ENCODE measurements around the gene WDR18. TPM values are rescaled to one million over a fixed set of nuclear protein-coding genes. Genes with fewer than 3 reads are reported as not detected.

The WDR18 gene, protein sequence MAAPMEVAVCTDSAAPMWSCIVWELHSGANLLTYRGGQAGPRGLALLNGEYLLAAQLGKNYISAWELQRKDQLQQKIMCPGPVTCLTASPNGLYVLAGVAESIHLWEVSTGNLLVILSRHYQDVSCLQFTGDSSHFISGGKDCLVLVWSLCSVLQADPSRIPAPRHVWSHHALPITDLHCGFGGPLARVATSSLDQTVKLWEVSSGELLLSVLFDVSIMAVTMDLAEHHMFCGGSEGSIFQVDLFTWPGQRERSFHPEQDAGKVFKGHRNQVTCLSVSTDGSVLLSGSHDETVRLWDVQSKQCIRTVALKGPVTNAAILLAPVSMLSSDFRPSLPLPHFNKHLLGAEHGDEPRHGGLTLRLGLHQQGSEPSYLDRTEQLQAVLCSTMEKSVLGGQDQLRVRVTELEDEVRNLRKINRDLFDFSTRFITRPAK
- 10 to 100 TPM; 71.6 to 87.8 TPM for total RNA-seq

- Mint-ChIP-seq H3K27ac (peak within 1 kb of the TSS; percentile 86), H3K27me3 (no peaks in the 10 kb centered on the region), H3K4me3 (peak within 1 kb of the TSS; percentile 91), H3K9me3 (ENCODE audit: low read depth) (no peaks in the 10 kb centered on the region), H3K4me1 (peaks cover 14% of the 10 kb centered on the region), H3K36me3 (ENCODE audit: low read depth) (peaks cover 7% of the 10 kb centered on the region)
- ChIA-PET POLR2A (interaction anchor here (0.7 to 1.4 kb wide), 5 partner anchors 37 to 178 kb away, joined by 3 to 6 read pairs (median 4); partner anchors contain the start of gene RNU6-2), CTCF (interaction anchor here (0.6 to 3.8 kb wide), 20 partner anchors 12 to 363 kb away, joined by 3 to 26 read pairs (median 4); partner anchors contain the start of genes MED16 and RNU6-9)
- ATAC-seq (peak; percentile 92), DNase-seq (peak; percentile 95)
- intact Hi-C loops (cut with DNase I, micrococcal nuclease) = loop anchor here (1.0 to 5.0 kb wide), 8 partner anchors 37 to 304 kb away; partner anchors contain the start of genes MED16 (in 1 of the 2), PTBP1 (in 1 of the 2), RNU6-2 (in 1 of the 2) and RNU6-9 (in 1 of the 2)
Observed at GRCh38 chr19:984165-984967, at the start of gene WDR18. WDR18 (plus strand) TSS chr19:984345; CDS start chr19:984354, 9 bp downstream.

DNA sequence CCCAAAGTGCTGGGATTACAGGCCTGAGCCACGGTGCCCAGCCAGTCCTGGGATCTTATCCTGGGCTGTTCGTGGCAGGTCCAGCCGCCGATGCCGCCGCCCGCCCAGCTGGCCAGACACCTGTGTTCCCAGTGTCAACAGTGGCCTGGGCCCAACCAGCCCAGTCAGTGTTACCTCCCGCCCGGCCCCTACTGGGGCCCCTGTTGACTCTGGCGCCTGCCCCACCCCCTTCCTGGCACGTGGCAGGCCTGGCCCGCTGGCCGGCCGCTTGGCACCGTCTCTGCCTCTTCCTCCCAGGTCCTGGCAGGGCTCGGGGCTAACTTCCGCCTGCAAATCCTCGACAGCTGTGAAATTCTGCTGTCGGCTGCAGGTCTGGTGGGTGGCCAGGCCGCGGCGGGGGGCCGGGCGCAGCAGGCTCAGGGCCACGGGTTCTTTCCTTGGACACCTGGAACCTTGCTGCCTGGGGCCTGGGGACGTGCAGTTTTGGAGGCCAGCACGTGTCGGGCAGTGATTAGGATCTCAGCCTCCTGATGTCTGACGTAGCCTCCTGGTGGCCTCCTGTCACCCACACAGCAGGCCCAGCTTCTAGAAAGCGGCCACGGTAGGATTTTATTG, 49.2 kb upstream of the WDR18 start:
- peaks cover 6% of the 10 kb centered on the region for H3K36me3 Mint-ChIP-seq (ENCODE audit: low read depth)
- POLR2A ChIA-PET = no interaction called here
- H3K9me3 Mint-ChIP-seq (ENCODE audit: low read depth) = no peaks in the 10 kb centered on the region
- peaks cover 25% of the 10 kb centered on the region for H3K4me1 Mint-ChIP-seq
- no peak for ATAC-seq
- H3K27ac Mint-ChIP-seq = no peak overlapping the region
- intact Hi-C loops (cut with DNase I, micrococcal nuclease) = no loop called here
- CTCF ChIA-PET = interaction anchor here (0.7 to 0.8 kb wide), 2 partner anchors 12 to 329 kb away, joined by 3 to 4 read pairs; no protein-coding TSS in a partner anchor
- no peaks in the 10 kb centered on the region for H3K27me3 Mint-ChIP-seq
- DNase-seq = no peak
- H3K4me3 Mint-ChIP-seq = no peak overlapping the region

DNA sequence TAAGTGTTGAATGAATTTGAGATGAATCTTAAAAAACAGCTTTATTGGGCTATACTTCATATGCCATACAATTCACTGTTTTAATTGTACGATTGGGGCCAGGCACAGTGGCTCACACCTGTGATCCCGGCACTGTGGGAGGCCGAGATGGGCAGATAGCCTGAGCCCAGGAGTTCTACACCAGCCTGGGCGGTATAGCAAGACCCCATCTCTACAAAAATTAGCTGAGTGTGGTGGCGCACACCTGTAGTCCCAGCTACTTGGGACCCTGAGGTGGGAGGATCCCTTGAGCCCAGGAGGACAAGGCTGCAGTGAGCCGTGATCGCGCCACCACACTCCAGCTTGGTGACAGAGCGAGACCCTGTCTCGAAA, 48.0 kb upstream of the WDR18 start:
- H3K36me3 Mint-ChIP-seq (ENCODE audit: low read depth) = peaks cover 8% of the 10 kb centered on the region
- ATAC-seq (no peak), DNase-seq (no peak)
- intact Hi-C loops (cut with DNase I, micrococcal nuclease) = no loop called here
- no peak overlapping the region for H3K4me3 Mint-ChIP-seq
- no peaks in the 10 kb centered on the region for H3K9me3 Mint-ChIP-seq (ENCODE audit: low read depth)
- H3K27ac Mint-ChIP-seq = no peak overlapping the region
- CTCF ChIA-PET = interaction anchor here (0.6 to 0.9 kb wide), 4 partner anchors 19 to 343 kb away, joined by 3 to 5 read pairs (median 3); no protein-coding TSS in a partner anchor
- H3K4me1 Mint-ChIP-seq = peaks cover 30% of the 10 kb centered on the region
- H3K27me3 Mint-ChIP-seq = no peaks in the 10 kb centered on the region
- POLR2A ChIA-PET = no interaction called here

DNA sequence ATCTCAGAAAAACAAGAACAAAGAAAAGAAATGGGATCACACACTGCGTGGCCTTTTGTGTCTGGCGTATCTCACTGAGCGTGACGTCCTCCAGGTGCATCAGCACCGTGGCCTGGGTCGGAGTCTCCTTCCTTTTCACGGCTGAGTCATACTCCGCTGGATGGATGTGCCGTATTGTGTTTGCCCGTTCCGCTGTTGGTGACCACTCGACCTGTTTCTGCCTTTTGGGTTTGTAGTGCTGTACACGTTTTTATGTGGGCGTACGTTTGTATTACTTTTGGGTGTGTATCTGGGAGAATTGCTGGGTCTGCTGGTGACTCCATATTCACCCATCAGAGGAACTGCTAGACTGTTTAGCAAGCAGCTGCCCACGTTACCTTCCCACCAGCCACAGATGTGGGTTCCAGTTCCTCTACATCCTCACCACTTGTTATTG, 46.9 kb upstream of the WDR18 start:
- H3K4me3 Mint-ChIP-seq = no peak overlapping the region
- no peaks in the 10 kb centered on the region for H3K9me3 Mint-ChIP-seq (ENCODE audit: low read depth)
- DNase-seq (peak; percentile 72), ATAC-seq (peak; percentile 61)
- intact Hi-C loops (cut with DNase I, micrococcal nuclease) = no loop called here
- POLR2A ChIA-PET = no interaction called here
- no peaks in the 10 kb centered on the region for H3K27me3 Mint-ChIP-seq
- peaks cover 5% of the 10 kb centered on the region for H3K36me3 Mint-ChIP-seq (ENCODE audit: low read depth)
- CTCF ChIA-PET = interaction anchor here (0.6 to 0.7 kb wide), 2 partner anchors 32 to 166 kb away, joined by 3 to 4 read pairs; no protein-coding TSS in a partner anchor
- no peak overlapping the region for H3K27ac Mint-ChIP-seq
- peaks cover 32% of the 10 kb centered on the region for H3K4me1 Mint-ChIP-seq

- ChIA-PET POLR2A (interaction anchor here (0.6 kb wide), 2 partner anchors 19 to 110 kb away, joined by 3 to 6 read pairs; no protein-coding TSS in a partner anchor), CTCF (interaction anchor here (0.7 to 1.6 kb wide), 2 partner anchors 31 to 44 kb away, joined by 3 to 5 read pairs; no protein-coding TSS in a partner anchor)
- Mint-ChIP-seq H3K27ac (no peak overlapping the region), H3K27me3 (no peaks in the 10 kb centered on the region), H3K9me3 (ENCODE audit: low read depth) (no peaks in the 10 kb centered on the region), H3K36me3 (ENCODE audit: low read depth) (peaks cover 5% of the 10 kb centered on the region), H3K4me1 (peaks cover 26% of the 10 kb centered on the region), H3K4me3 (no peak overlapping the region)
- ATAC-seq (no peak), DNase-seq (no peak)
- intact Hi-C loops (cut with DNase I, micrococcal nuclease) = no loop called here
Observed at GRCh38 chr19:938233-938923, 45.8 kb upstream of the WDR18 start.

DNA sequence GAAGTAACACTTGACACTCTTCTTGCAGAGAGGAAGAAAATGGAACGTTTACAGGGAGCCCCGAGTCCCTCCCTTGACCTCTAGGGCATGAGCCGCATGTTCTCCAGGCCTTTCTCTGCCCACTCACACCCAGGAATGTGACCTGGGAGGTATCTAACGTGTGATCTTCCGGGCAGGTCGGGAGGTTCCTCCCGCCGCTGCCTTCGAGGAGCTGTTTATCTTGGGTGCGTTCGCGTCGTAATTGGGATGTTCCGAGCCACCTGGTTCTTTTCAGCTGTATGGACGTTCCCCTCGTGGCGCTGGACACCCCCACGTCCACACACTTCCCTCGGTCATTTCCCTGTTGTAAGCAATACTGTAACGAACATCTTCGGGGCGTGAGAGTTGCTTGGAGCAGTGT, 44.7 kb upstream of the WDR18 start:
- DNase-seq (no peak), ATAC-seq (no peak)
- H3K27me3 Mint-ChIP-seq = no peaks in the 10 kb centered on the region
- H3K27ac Mint-ChIP-seq = no peak overlapping the region
- no peaks in the 10 kb centered on the region for H3K9me3 Mint-ChIP-seq (ENCODE audit: low read depth)
- ChIA-PET POLR2A (no interaction called here), CTCF (no interaction called here)
- peaks cover 26% of the 10 kb centered on the region for H3K4me1 Mint-ChIP-seq
- peaks cover 5% of the 10 kb centered on the region for H3K36me3 Mint-ChIP-seq (ENCODE audit: low read depth)
- intact Hi-C loops (cut with DNase I, micrococcal nuclease) = no loop called here
- H3K4me3 Mint-ChIP-seq = no peak overlapping the region

DNA sequence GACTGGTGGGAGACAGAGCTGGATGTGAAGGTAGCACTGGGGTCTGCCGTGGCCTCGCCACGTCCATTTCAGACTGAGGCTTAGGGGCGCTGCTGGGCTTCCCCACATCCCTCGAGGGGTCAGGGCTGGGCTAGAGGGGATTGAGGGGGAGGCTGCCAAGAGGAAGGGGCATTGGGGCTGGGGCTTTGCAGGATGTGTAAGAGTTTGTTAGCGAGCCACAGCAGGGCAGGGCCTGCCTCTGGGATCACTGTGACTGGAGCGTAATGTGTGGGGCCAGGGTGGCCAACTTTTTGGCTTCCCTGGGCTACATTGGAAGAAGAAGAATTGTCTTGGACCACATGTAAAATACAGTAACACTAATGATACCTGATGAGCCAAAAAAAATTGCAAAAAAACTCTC, 44.2 kb upstream of the WDR18 start:
- Mint-ChIP-seq H3K9me3 (ENCODE audit: low read depth) (no peaks in the 10 kb centered on the region), H3K4me1 (peaks cover 26% of the 10 kb centered on the region), H3K36me3 (ENCODE audit: low read depth) (peaks cover 5% of the 10 kb centered on the region), H3K4me3 (peak overlapping the region; percentile 61), H3K27me3 (no peaks in the 10 kb centered on the region), H3K27ac (peak overlapping the region; percentile 68)
- ChIA-PET POLR2A (no interaction called here), CTCF (no interaction called here)
- intact Hi-C loops (cut with DNase I, micrococcal nuclease) = loop anchor here in 1 of 2 experiments (2.0 kb wide), 1 partner anchor 17 kb away; no protein-coding TSS in a partner anchor
- ATAC-seq (no peak), DNase-seq (no peak)

GRCh38 chr19:940591-941291, 43.4 kb upstream of the WDR18 start:
- Mint-ChIP-seq H3K4me3 (peak overlapping the region; percentile 73), H3K36me3 (ENCODE audit: low read depth) (peaks cover 5% of the 10 kb centered on the region), H3K27ac (no peak overlapping the region), H3K9me3 (ENCODE audit: low read depth) (no peaks in the 10 kb centered on the region), H3K27me3 (no peaks in the 10 kb centered on the region), H3K4me1 (peaks cover 26% of the 10 kb centered on the region)
- peak; percentile 74 for ATAC-seq
- intact Hi-C loops (cut with DNase I, micrococcal nuclease) = loop anchor here in 1 of 2 experiments (2.0 kb wide), 1 partner anchor 16 kb away; no protein-coding TSS in a partner anchor
- POLR2A ChIA-PET = no interaction called here
- DNase-seq = peak; percentile 77
- CTCF ChIA-PET = interaction anchor here (1.0 kb wide), 1 partner anchor 41 kb away, joined by 3 read pairs; no protein-coding TSS in a partner anchor

DNA sequence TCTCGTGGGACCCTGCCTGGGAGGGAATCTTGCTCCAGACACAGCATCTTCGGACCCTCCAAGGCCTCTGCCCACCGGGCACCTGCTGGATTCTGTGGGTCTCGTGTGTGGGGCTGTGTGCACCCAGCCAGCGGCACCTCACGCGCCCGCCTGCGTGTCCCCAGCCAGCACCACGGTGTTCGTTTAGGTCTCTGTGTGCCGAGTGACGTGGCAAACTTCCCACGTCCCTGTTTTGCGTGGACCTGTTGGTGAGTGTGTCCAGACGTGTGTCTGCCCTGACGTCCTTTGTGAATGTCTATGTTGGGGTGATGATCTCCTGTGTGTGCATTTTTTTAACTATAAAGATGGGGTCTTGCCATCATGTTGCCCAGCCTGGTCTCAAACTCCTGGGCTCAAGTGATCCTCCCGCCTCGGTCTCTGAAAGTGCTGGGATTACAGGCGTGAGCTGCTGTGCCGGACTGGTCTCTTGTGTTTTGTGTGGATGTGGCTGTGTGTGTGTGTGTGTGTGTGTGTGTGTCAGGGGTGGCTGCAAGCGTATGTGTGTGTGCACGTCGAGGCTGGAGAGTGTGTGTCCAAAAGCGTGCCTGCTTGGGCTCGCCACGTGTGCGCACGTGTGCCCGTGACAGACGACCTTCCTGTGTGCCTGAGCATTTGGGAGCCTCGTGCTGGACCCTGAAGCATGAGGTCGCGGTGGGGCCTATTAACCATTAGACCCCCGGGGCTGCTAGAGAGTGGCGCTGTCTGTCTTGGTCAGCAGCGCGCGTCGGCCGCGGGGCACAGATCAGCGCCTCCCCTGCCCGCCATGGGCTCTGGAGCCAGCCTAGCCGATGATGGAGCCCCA, 42.6 kb upstream of the WDR18 start:
- Mint-ChIP-seq H3K27ac (peak overlapping the region; percentile 53), H3K4me3 (peak overlapping the region; percentile 73), H3K27me3 (no peaks in the 10 kb centered on the region), H3K36me3 (ENCODE audit: low read depth) (peaks cover 5% of the 10 kb centered on the region), H3K4me1 (peaks cover 26% of the 10 kb centered on the region), H3K9me3 (ENCODE audit: low read depth) (no peaks in the 10 kb centered on the region)
- ChIA-PET CTCF (interaction anchor here (1.0 kb wide), 1 partner anchor 40 kb away, joined by 3 read pairs; no protein-coding TSS in a partner anchor), POLR2A (no interaction called here)
- intact Hi-C loops (cut with DNase I, micrococcal nuclease) = loop anchor here in 1 of 2 experiments (2.0 kb wide), 1 partner anchor 15 kb away; no protein-coding TSS in a partner anchor
- no peak for DNase-seq
- peak; percentile 3 for ATAC-seq

Data from activated CD4-positive, alpha-beta T cell treated with anti-CD3 and anti-CD28 coated beads for 36 hours (primary cell).